ENCODE data around the gene TMEM135.

DNA sequence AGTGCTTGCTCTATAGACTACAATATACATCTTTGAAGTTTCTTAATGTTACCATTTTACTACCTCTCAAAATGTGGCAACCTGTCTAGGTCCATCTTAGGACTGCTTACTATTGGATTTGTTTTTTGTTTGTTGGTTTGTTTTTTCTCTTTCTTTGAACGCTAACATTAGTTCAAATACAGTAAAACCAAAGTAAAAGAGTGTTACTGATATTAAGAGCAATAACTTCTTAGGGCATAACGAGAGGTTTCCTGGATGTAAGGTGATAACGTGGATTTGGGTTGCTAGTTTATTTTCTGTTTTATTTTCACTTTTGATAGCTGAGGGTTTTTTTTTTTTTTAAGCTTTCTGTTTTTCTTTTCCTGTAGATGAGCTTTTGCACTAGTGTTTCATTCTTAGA is 43.6 kb downstream of the TMEM135 start:
- TF ChIP-seq, protein P1, sequence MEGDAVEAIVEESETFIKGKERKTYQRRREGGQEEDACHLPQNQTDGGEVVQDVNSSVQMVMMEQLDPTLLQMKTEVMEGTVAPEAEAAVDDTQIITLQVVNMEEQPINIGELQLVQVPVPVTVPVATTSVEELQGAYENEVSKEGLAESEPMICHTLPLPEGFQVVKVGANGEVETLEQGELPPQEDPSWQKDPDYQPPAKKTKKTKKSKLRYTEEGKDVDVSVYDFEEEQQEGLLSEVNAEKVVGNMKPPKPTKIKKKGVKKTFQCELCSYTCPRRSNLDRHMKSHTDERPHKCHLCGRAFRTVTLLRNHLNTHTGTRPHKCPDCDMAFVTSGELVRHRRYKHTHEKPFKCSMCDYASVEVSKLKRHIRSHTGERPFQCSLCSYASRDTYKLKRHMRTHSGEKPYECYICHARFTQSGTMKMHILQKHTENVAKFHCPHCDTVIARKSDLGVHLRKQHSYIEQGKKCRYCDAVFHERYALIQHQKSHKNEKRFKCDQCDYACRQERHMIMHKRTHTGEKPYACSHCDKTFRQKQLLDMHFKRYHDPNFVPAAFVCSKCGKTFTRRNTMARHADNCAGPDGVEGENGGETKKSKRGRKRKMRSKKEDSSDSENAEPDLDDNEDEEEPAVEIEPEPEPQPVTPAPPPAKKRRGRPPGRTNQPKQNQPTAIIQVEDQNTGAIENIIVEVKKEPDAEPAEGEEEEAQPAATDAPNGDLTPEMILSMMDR (conservative IDR thresholded peaks at IDR 0.05; ENCODE audit: low read depth, low read length), result no peak
- no peak for TF ChIP-seq EZH2 (IDR thresholded peaks at IDR 0.05; ENCODE audit: borderline replicate concordance, low read depth, low read length, poor library complexity, severe bottlenecking)
